Measurements from ENCODE around the gene NDUFB11. TPM values are rescaled to one million over a fixed set of nuclear protein-coding genes. Genes with fewer than 3 reads are reported as not detected.

NDUFB11 gene
- total RNA-seq, 2 experiments from 2014 or later = 78.1 to 139 TPM

GRCh38 chrX:47169273-47169672 is 24.8 kb upstream of the NDUFB11 start:
- Histone ChIP-seq H3K79me2 (ENCODE audit: insufficient read depth, low read depth, low read length) (peaks cover 8% of the 10 kb centered on the region; the same call in 1 of the 2 replicates), H3K4me2 (ENCODE audit: low read length) (no peak overlapping the region), H3K9me3 (ENCODE audit: low read length) (no peaks in the 10 kb centered on the region), H4K20me1 (ENCODE audit: insufficient read depth, low read length) (no peaks in the 10 kb centered on the region), H2AFZ (ENCODE audit: low read length) (no peak overlapping the region), H3K27ac (ENCODE audit: low read depth, low read length, poor library complexity, severe bottlenecking) (no peak overlapping the region), H3K36me3 (ENCODE audit: insufficient read depth, low read length) (peaks cover 25% of the 10 kb centered on the region), H3K4me1 (ENCODE audit: insufficient read depth, low read length, poor library complexity, severe bottlenecking) (no peaks in the 10 kb centered on the region), H3K4me3 (ENCODE audit: low read depth, low read length, poor library complexity, severe bottlenecking) (no peak overlapping the region), H3K9me2 (ENCODE audit: insufficient read depth, low read length) (no peaks in the 10 kb centered on the region)
- CTCF ChIA-PET (ENCODE audit: unreplicated experiment) = no interaction called here
- intact Hi-C loops (cut with micrococcal nuclease; ENCODE audit: unreplicated experiment) = no loop called here
- DNase-seq (ENCODE audit: low spot score) = no peak
- POLR2A ChIA-PET = no interaction called here
- no TSS peak for BruUV-seq (replicated peaks)
- TF ChIP-seq CTCF (conservative IDR thresholded peaks at IDR 0.05; ENCODE audit: low read length) (no peak), EZH2phosphoT487 (IDR thresholded peaks at IDR 0.05; ENCODE audit: borderline replicate concordance, low read depth, low read length) (no peak)

- no peak overlapping the region for H2AFZ ChIP-seq (ENCODE audit: low read length)
- BruUV-seq (replicated peaks) = no TSS peak
- no peak overlapping the region for H3K4me3 ChIP-seq (ENCODE audit: low read depth, low read length, poor library complexity, severe bottlenecking)
- H3K36me3 ChIP-seq (ENCODE audit: insufficient read depth, low read length) = peaks cover 30% of the 10 kb centered on the region
- no peak for TF ChIP-seq CTCF (conservative IDR thresholded peaks at IDR 0.05; ENCODE audit: low read length)
- TF ChIP-seq EZH2phosphoT487 (IDR thresholded peaks at IDR 0.05; ENCODE audit: borderline replicate concordance, low read depth, low read length) = no peak
- peaks cover 10% of the 10 kb centered on the region; the same call in 1 of the 2 replicates for H3K79me2 ChIP-seq (ENCODE audit: insufficient read depth, low read depth, low read length)
- H3K4me2 ChIP-seq (ENCODE audit: low read length) = no peak overlapping the region
- no peaks in the 10 kb centered on the region for H3K4me1 ChIP-seq (ENCODE audit: insufficient read depth, low read length, poor library complexity, severe bottlenecking)
- no peaks in the 10 kb centered on the region for H3K9me2 ChIP-seq (ENCODE audit: insufficient read depth, low read length)
- ChIA-PET CTCF (ENCODE audit: unreplicated experiment) (no interaction called here), POLR2A (no interaction called here)
- no peaks in the 10 kb centered on the region for H3K9me3 ChIP-seq (ENCODE audit: low read length)
- H4K20me1 ChIP-seq (ENCODE audit: insufficient read depth, low read length) = no peaks in the 10 kb centered on the region
- intact Hi-C loops (cut with micrococcal nuclease; ENCODE audit: unreplicated experiment) = no loop called here
- DNase-seq (ENCODE audit: low spot score) = no peak
- no peak overlapping the region for H3K27ac ChIP-seq (ENCODE audit: low read depth, low read length, poor library complexity, severe bottlenecking)
These were observed 24.1 kb upstream of the NDUFB11 start for GRCh38 chrX:47168495-47169073.

GRCh38 chrX:47166126-47166525 is 21.6 kb upstream of the NDUFB11 start:
- intact Hi-C loops (cut with micrococcal nuclease; ENCODE audit: unreplicated experiment) = no loop called here
- Histone ChIP-seq H3K27ac (ENCODE audit: low read depth, low read length, poor library complexity, severe bottlenecking) (no peak overlapping the region), H3K36me3 (ENCODE audit: insufficient read depth, low read length) (peaks cover 38% of the 10 kb centered on the region), H3K4me1 (ENCODE audit: insufficient read depth, low read length, poor library complexity, severe bottlenecking) (no peaks in the 10 kb centered on the region), H3K4me3 (ENCODE audit: low read depth, low read length, poor library complexity, severe bottlenecking) (no peak overlapping the region), H4K20me1 (ENCODE audit: insufficient read depth, low read length) (no peaks in the 10 kb centered on the region), H3K9me2 (ENCODE audit: insufficient read depth, low read length) (no peaks in the 10 kb centered on the region), H2AFZ (ENCODE audit: low read length) (no peak overlapping the region), H3K4me2 (ENCODE audit: low read length) (no peak overlapping the region), H3K79me2 (ENCODE audit: insufficient read depth, low read depth, low read length) (peaks cover 24% of the 10 kb centered on the region; the same call in 1 of the 2 replicates), H3K9me3 (ENCODE audit: low read length) (no peaks in the 10 kb centered on the region)
- ChIA-PET POLR2A (no interaction called here), CTCF (ENCODE audit: unreplicated experiment) (no interaction called here)
- no TSS peak for BruUV-seq (replicated peaks)
- no peak for DNase-seq (ENCODE audit: low spot score)
- no peak for TF ChIP-seq CTCF (conservative IDR thresholded peaks at IDR 0.05; ENCODE audit: low read length)
- TF ChIP-seq EZH2phosphoT487 (IDR thresholded peaks at IDR 0.05; ENCODE audit: borderline replicate concordance, low read depth, low read length) = no peak

Measured in OCI-LY7 (cell line).